BJ (cell line): ENCODE data around the gene RASAL1. TPM values are rescaled to one million over a fixed set of nuclear protein-coding genes. Genes with fewer than 3 reads are reported as not detected.
A peak's percentile ranks its signal among the peaks of the same experiment; 100 is the strongest.

Experiments used
- CTCF ChIA-PET: fragments of 350-600 bp; formaldehyde crosslinking; extraction: SDS; loops from one replicate; lab custom pipeline; 2021; ENCODE audit warnings: antibody characterized with exemption, inconsistent platforms; lab: Yijun Ruan, JAX
- POLR2A ChIA-PET: fragments of 300-600 bp; sonication (Branson Sonifier 250); formaldehyde crosslinking; extraction: SDS; loops from one replicate; lab custom pipeline; 2021; ENCODE audit warnings: antibody characterized with exemption; lab: Charles Lee
- DNase-seq: peaks from one replicate; pipeline ENCODE4 v3.0.0-alpha.2; 2011; ENCODE audit warnings: low read depth
- H3K27me3 ChIP-seq: 2 replicates; pipeline ENCODE4 v1.6.0; 2011; ENCODE audit warnings: low read length; ENCODE audit not compliant: control insufficient read depth, insufficient read depth
- H3K36me3 ChIP-seq: 2 replicates; pipeline ENCODE4 v1.5.1; 2011; ENCODE audit warnings: low read length; ENCODE audit not compliant: control insufficient read depth, insufficient read depth
- H3K4me3 ChIP-seq: 2 replicates; pipeline ENCODE4 v1.5.1; 2011; ENCODE audit warnings: low read depth, mild to moderate bottlenecking, control low read depth, low read length
- polyA plus RNA-seq: library from polyadenylated mRNA; depleted of rRNA; stranded (reverse); fragments of >200 nt; gene quantifications from 2 replicates; pipeline ENCODE4 v1.2.3, GENCODE V29; 2011; rRNA removed
- small RNA-seq: library from RNA; depleted of rRNA; stranded (forward); fragments of <200 nt; gene quantifications from one replicate; pipeline ENCODE3, GENCODE V24; 2012; ENCODE audit warnings: low replicate concordance, low read depth; ENCODE audit not compliant: insufficient read length
- TF ChIP-seq, protein P1 (sequence below): IDR thresholded peaks from 2 replicates; pipeline ENCODE4 v1.5.1; 2011; ENCODE audit warnings: low read depth, mild to moderate bottlenecking, control low read depth, inconsistent platforms, low read length, moderate library complexity; ENCODE audit not compliant: insufficient read depth

RASAL1 gene
- polyA plus RNA-seq, 1 experiment = not detected

DNA sequence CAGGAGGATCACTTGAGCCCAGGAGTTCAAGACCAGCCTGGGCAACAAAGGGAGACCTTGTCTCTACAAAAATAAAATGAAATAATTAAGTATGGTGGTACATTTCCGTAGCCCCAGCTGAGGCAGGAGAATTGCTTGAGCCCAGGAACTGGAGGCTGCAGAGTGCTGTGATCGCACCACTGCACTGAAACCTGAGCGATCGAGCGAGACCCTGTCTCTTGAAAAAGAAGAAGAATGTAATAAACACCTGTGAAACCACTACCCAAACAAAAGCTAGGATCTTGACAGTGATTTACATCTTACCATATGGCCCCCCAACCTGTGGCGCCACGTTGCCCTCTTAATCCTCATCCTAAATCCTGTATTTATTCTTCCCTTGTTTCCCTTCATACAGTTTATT lies 84.8 kb downstream of the RASAL1 start:
- ChIA-PET CTCF (interaction anchor here (0.8 to 6.0 kb wide), 3 partner anchors 48 to 126 kb away, joined by 3 to 65 read pairs (median 54); partner anchors contain the start of gene CFAP73), POLR2A (no interaction called here)
- Histone ChIP-seq H3K27me3 (peaks cover 13% of the 10 kb centered on the region), H3K36me3 (no peaks in the 10 kb centered on the region), H3K4me3 (no peak overlapping the region)
- TF ChIP-seq, protein P1, sequence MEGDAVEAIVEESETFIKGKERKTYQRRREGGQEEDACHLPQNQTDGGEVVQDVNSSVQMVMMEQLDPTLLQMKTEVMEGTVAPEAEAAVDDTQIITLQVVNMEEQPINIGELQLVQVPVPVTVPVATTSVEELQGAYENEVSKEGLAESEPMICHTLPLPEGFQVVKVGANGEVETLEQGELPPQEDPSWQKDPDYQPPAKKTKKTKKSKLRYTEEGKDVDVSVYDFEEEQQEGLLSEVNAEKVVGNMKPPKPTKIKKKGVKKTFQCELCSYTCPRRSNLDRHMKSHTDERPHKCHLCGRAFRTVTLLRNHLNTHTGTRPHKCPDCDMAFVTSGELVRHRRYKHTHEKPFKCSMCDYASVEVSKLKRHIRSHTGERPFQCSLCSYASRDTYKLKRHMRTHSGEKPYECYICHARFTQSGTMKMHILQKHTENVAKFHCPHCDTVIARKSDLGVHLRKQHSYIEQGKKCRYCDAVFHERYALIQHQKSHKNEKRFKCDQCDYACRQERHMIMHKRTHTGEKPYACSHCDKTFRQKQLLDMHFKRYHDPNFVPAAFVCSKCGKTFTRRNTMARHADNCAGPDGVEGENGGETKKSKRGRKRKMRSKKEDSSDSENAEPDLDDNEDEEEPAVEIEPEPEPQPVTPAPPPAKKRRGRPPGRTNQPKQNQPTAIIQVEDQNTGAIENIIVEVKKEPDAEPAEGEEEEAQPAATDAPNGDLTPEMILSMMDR = no peak
- DNase-seq = no peak

DNA sequence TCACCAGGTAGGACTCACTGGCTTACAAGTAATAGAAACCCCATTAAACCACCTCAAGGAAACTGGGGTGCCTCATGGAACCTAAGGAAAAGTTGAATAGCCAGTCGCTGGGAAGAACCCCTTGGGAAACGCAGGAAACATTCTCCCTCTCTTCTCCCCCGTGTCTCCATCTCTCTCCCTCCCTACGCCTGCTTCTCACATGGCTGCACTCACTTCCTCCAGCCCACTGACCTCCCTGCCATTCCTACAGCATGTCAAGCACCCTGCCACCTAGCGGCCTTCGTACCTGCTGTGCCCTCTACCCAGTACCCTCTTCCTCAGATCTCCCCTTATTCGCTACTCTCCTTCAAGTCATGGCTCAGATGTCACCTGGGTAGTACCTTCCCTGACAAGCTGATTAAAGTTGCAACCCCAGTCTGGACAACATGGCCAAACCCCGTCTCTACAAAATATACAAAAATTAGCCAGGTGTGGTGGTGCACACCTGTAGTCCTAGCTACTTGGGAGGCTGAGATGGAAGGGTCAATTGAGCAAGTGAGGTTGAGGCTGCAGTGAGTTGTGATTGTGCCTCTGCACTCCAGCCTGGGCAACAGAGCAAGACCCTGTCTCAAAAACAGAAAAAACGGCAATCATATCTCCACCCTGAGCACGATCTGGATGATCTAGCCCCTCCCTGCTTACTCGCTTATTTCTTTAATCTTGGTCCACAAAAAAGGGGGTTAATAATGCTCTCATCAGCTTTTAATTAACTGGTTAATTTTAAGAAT lies 85.4 kb downstream of the RASAL1 start:
- H3K4me3 ChIP-seq = no peak overlapping the region
- DNase-seq = no peak
- CTCF ChIA-PET = interaction anchor here (0.8 to 6.0 kb wide), 6 partner anchors 8 to 127 kb away, joined by 3 to 65 read pairs (median 10); partner anchors contain the start of gene CFAP73
- TF ChIP-seq, protein P1 = 0 out of 2 replicates have a peak, but pooled peaks have one; percentile 22
- POLR2A ChIA-PET = interaction anchor here (0.5 kb wide), 1 partner anchor 770 kb away, joined by 8 read pairs; no protein-coding TSS in a partner anchor
- H3K27me3 ChIP-seq = peaks cover 7% of the 10 kb centered on the region
- no peaks in the 10 kb centered on the region for H3K36me3 ChIP-seq

Small RNA genes within 50 kb of the gene (small RNA-seq; reads per million reads assigned to genes)
- gene MIR7106 (not detected), gene RF00019 (not detected)

Other genes with a start within 250 kb of the RASAL1 start
- gene OAS1, start 228.8 kb downstream of the RASAL1 start, polyA plus RNA-seq = 0.59 and 1.4 TPM in 2 replicates
- 3.7 and 6.7 TPM in 2 replicates for gene OAS3, start 197.3 kb downstream of the RASAL1 start, polyA plus RNA-seq
- gene OAS2, start 157.2 kb downstream of the RASAL1 start, polyA plus RNA-seq = 1.2 and 1.9 TPM in 2 replicates
- not detected in 2 replicates for gene DTX1, start 79.0 kb downstream of the RASAL1 start, polyA plus RNA-seq
- gene CFAP73, start 14.0 kb upstream of the RASAL1 start, polyA plus RNA-seq = not detected in 2 replicates
- gene DDX54, start 49.7 kb upstream of the RASAL1 start, polyA plus RNA-seq = 36.2 and 54.7 TPM in 2 replicates
- gene RITA1, start 50.0 kb upstream of the RASAL1 start, polyA plus RNA-seq = 13.2 and 19.4 TPM in 2 replicates
- 17.4 and 31.9 TPM in 2 replicates for gene TPCN1, start 85.7 kb upstream of the RASAL1 start, polyA plus RNA-seq
- gene SLC8B1, start 199.3 kb upstream of the RASAL1 start, polyA plus RNA-seq = 14.4 and 27.3 TPM in 2 replicates
- 20.1 and 30.9 TPM in 2 replicates for gene PLBD2, start 222.8 kb upstream of the RASAL1 start, polyA plus RNA-seq